ENCODE measurements around the gene MRPL55.

The MRPL55 gene

DNA sequence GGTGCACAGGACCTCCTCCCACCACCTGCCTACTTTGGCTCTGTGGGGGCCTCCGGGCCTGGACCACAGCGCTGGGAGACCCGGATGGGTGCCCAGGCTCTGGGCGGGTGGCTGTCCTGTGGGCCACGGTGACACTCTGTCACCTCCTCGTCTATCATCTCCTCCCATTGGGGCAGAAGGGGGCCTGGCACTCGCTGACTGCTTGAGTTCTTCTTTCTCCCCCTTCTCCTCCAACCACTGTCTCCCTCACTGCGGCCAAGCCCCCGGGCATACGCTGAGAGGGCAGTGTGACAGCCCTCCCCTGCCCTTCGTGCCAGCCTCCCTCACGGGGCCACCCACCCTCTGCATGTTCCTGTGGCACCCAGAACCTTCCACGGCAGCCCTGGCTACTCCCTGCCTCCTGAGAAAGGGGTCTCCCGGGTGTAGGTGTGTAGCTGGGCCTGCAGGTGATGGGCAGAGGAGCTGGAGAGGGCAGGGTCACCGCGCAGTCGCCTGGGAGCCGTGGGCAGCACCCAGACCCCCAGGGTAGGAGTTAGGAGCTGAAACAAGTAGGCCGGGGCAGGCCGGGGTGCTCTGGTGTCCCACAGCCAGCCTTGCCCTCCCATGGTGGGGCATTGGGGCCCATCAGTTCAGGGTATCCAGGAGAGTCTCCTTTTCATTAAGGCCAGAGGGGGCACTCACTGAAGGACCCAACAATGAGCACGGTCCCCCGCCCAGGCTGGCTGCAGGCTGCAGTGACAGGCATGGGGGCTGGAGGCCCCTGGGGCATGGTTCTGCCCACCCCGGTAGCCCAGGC, 35.8 kb downstream of the MRPL55 start:
- no peak overlapping the region for H3K9ac ChIP-seq (ENCODE audit: low read depth, low read length)
- H3K27me3 ChIP-seq (ENCODE audit: control insufficient read depth, insufficient read depth, low read length) = peaks cover 100% of the 10 kb centered on the region

DNA sequence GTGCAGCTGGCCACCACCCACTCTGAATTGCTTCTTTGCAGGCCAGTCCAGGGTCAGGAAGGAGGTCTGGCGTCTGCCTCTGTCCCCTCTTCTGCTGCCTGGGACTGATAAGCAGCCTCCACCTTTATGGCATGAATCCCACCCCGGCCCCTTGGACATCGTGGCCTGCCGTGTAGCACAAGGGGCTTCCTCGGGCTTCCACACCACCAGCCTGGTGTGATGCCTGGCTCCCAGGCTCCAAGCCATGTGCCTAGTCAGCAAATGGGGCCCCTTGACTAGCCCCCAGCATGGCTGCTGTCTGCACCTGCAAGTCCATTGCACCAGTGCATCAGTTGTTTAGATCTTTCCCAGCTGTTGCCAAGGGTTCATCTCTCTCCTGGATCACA, 36.4 kb downstream of the MRPL55 start:
- peaks cover 100% of the 10 kb centered on the region for H3K27me3 ChIP-seq (ENCODE audit: control insufficient read depth, insufficient read depth, low read length)
- H3K4me1 ChIP-seq (ENCODE audit: control insufficient read depth, insufficient read depth, low read length) = no peaks in the 10 kb centered on the region
- H3K4me3 ChIP-seq (ENCODE audit: low read depth, low read length) = no peak overlapping the region
- H3K9me3 ChIP-seq (ENCODE audit: control insufficient read depth, insufficient read depth, low read length) = no peaks in the 10 kb centered on the region
- H3K36me3 ChIP-seq (ENCODE audit: control insufficient read depth, insufficient read depth, low read length) = no peaks in the 10 kb centered on the region
- no peak overlapping the region for H3K27ac ChIP-seq (ENCODE audit: low read depth, low read length)
- no peak overlapping the region for H3K9ac ChIP-seq (ENCODE audit: low read depth, low read length)

More for the DNA sequence above, 35.8 kb downstream of the MRPL55 start:
- H3K36me3 ChIP-seq (ENCODE audit: control insufficient read depth, insufficient read depth, low read length) = no peaks in the 10 kb centered on the region
- no peaks in the 10 kb centered on the region; the same call in 1 of the 2 replicates for H3K4me1 ChIP-seq (ENCODE audit: control insufficient read depth, insufficient read depth, low read length)
- no peaks in the 10 kb centered on the region for H3K9me3 ChIP-seq (ENCODE audit: control insufficient read depth, insufficient read depth, low read length)
- H3K27ac ChIP-seq (ENCODE audit: low read depth, low read length) = no peak overlapping the region
- H3K4me3 ChIP-seq (ENCODE audit: low read depth, low read length) = no peak overlapping the region

DNA sequence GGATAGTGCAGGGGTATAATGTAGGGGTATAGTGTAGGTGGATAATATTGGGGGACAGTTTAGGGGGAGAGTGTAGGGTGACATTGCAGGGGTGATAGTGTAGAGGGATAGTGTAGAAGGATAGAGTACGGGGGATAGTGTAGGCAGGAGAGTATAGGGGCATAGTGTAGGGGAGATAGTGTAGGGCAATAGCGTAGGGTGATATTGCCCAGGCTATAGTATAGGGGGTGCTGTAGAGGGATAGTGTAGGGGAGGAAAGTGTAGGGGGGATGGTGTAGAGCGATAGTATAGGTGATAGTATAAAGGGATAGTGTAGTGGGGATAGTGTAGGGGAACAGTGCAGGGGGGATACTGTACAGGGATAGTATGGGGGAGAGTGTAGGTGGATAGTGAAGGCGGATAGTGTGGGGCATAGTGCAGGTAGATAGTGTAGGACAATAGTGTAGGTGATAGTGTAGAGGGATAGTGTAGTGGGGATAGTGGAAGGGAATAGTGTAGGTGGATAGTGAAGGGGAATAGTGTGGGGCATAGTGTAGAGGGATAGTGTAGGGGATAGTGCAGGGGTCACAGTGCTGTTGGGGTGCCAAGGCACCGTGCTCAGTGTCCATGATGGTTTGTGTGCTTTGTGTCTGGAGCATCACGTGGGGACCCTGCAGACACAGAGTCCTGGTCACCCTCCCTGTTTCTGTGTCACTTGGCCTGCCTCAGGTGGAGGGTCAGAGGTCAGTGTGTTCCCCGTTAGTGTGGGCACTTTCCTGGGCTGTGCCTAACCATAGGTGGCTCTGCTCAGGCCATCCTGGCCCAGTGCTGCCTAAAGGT, 37.1 kb downstream of the MRPL55 start:
- Histone ChIP-seq H3K9me3 (ENCODE audit: control insufficient read depth, insufficient read depth, low read length) (no peaks in the 10 kb centered on the region), H3K9ac (ENCODE audit: low read depth, low read length) (no peak overlapping the region), H3K27me3 (ENCODE audit: control insufficient read depth, insufficient read depth, low read length) (peaks cover 100% of the 10 kb centered on the region), H3K4me1 (ENCODE audit: control insufficient read depth, insufficient read depth, low read length) (no peaks in the 10 kb centered on the region), H3K27ac (ENCODE audit: low read depth, low read length) (no peak overlapping the region), H3K36me3 (ENCODE audit: control insufficient read depth, insufficient read depth, low read length) (no peaks in the 10 kb centered on the region), H3K4me3 (ENCODE audit: low read depth, low read length) (no peak overlapping the region)

DNA sequence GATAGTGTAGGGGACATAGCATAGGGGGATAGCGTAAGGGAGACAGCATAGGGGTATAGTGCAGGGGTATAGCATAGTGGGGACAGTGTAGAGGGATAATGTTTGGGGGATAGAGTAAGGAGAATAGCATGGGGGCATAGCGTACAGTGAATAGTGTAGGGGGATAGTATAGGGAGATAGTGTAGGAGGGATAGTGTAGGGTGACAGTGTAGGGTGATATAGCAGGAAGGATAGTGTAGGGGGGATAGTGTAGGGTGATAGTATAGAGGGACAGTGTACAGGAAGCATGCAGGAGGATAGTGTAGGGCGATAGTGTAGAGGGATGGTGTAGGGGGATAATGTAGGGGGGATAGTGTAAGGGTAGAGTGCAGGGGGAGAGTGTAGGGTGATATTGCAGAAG, 38.2 kb downstream of the MRPL55 start:
- Histone ChIP-seq H3K27ac (ENCODE audit: low read depth, low read length) (no peak overlapping the region), H3K4me3 (ENCODE audit: low read depth, low read length) (no peak overlapping the region), H3K4me1 (ENCODE audit: control insufficient read depth, insufficient read depth, low read length) (no peaks in the 10 kb centered on the region), H3K36me3 (ENCODE audit: control insufficient read depth, insufficient read depth, low read length) (no peaks in the 10 kb centered on the region), H3K27me3 (ENCODE audit: control insufficient read depth, insufficient read depth, low read length) (peaks cover 100% of the 10 kb centered on the region), H3K9ac (ENCODE audit: low read depth, low read length) (no peak overlapping the region), H3K9me3 (ENCODE audit: control insufficient read depth, insufficient read depth, low read length) (no peaks in the 10 kb centered on the region)

DNA sequence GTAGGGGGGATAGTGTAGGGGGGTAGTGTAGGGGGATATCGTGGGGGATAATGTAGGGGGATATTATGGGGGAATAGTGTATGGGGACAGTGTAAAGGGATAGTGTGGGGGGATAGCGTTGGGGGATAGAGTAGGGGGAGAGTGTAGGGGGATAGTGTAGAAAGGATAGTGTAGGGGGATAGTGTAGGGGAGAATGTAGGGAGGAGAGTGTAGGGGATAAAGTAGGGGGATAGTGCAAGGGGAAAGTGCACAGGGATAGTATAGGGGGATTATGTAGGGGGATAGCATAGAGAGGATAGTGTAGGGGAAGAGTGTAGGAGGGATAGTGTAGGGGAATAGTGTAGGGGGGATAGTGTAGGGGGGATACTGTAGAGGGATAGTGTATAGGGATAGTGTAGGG, 38.9 kb downstream of the MRPL55 start:
- Histone ChIP-seq H3K27me3 (ENCODE audit: control insufficient read depth, insufficient read depth, low read length) (peaks cover 100% of the 10 kb centered on the region), H3K36me3 (ENCODE audit: control insufficient read depth, insufficient read depth, low read length) (no peaks in the 10 kb centered on the region)

DNA sequence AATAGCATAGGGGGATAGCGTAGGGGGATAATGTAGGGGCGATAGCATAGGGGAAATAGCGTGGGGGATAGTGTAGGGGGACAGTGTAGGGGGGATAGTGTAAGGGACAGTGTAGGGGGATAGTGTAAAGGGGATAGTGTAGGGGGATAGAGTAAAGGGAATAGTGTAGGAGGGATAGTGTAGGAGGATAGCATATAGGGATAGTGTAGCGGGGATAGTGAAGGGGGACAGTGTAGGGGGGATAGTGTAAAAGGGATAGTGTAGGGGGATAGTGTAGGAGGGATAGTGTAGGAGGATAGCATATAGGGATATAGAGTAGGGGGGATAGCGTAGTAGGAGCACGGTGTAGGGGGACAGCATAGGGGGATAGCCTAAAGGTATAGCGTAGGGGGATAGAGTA, 40.7 kb downstream of the MRPL55 start:
- Histone ChIP-seq H3K27me3 (ENCODE audit: control insufficient read depth, insufficient read depth, low read length) (peaks cover 97% of the 10 kb centered on the region), H3K9me3 (ENCODE audit: control insufficient read depth, insufficient read depth, low read length) (no peaks in the 10 kb centered on the region), H3K9ac (ENCODE audit: low read depth, low read length) (no peak overlapping the region)

More for the DNA sequence above, 38.9 kb downstream of the MRPL55 start:
- Histone ChIP-seq H3K9me3 (ENCODE audit: control insufficient read depth, insufficient read depth, low read length) (no peaks in the 10 kb centered on the region), H3K4me1 (ENCODE audit: control insufficient read depth, insufficient read depth, low read length) (no peaks in the 10 kb centered on the region), H3K9ac (ENCODE audit: low read depth, low read length) (no peak overlapping the region), H3K27ac (ENCODE audit: low read depth, low read length) (no peak overlapping the region), H3K4me3 (ENCODE audit: low read depth, low read length) (no peak overlapping the region)

DNA sequence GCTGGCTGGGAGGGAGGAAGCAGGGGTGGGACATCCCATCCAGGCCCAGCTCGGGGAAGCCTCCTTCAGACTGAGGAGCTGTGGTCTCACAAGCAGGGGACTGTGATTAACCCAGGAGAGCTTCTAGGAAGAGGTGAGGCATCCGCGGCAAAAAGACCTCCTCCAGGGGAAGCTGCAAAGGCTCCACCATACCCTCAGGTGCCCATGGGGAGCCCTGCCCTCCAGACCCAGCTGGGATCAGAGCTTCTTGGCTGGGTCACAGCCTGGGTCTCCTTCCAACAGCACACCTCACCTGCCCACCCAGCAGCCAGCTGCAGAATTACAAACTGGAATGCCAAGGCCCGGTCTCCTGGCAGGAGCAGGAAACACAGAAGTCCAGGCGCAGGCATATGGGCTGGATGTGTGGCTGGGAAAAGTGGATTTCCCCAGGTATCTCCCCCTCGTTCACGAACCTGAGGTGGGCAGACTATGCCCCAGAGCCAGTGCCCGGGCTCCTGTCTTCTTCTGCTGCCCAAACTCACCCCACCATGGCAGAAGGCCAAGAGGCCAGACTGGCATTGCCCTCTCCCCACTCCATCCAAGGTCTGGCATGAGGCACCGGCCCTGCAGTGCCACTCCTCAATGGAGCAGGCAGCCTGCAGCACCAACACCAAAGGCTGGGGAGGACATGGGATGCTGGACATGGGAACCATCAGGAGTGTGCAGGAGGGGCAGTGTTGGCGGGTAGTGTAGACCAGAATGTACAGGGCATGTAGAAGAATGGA, 42.0 kb downstream of the MRPL55 start:
- H3K27ac ChIP-seq (ENCODE audit: low read depth, low read length) = no peak overlapping the region
- H3K9me3 ChIP-seq (ENCODE audit: control insufficient read depth, insufficient read depth, low read length) = no peaks in the 10 kb centered on the region
- H3K27me3 ChIP-seq (ENCODE audit: control insufficient read depth, insufficient read depth, low read length) = peaks cover 96% of the 10 kb centered on the region
- H3K36me3 ChIP-seq (ENCODE audit: control insufficient read depth, insufficient read depth, low read length) = no peaks in the 10 kb centered on the region
- no peaks in the 10 kb centered on the region for H3K4me1 ChIP-seq (ENCODE audit: control insufficient read depth, insufficient read depth, low read length)
- H3K4me3 ChIP-seq (ENCODE audit: low read depth, low read length) = no peak overlapping the region
- no peak overlapping the region for H3K9ac ChIP-seq (ENCODE audit: low read depth, low read length)

More for the DNA sequence above, 40.7 kb downstream of the MRPL55 start:
- Histone ChIP-seq H3K4me1 (ENCODE audit: control insufficient read depth, insufficient read depth, low read length) (no peaks in the 10 kb centered on the region), H3K27ac (ENCODE audit: low read depth, low read length) (no peak overlapping the region), H3K4me3 (ENCODE audit: low read depth, low read length) (no peak overlapping the region), H3K36me3 (ENCODE audit: control insufficient read depth, insufficient read depth, low read length) (no peaks in the 10 kb centered on the region)

DNA sequence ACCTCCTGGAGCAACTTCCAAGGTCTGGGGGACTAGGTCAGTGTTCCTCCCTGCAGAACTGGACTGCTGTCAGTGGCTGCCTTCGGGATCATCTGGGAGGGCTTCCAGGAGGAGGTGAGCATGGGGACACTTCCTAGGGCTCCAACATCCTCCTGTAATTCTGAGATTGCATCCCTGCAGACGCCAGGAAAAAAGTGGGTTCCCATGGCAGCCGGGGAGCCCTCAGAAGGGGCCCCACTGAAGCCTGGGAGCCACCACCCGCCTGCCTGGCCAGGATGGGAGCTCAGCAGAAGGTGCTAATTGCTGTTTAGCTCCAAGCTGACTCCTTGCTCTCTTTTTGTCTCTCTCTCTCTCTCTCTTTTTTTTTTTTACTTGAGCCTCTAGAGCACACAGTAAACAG, 42.7 kb downstream of the MRPL55 start:
- Histone ChIP-seq H3K9me3 (ENCODE audit: control insufficient read depth, insufficient read depth, low read length) (no peaks in the 10 kb centered on the region), H3K27ac (ENCODE audit: low read depth, low read length) (no peak overlapping the region), H3K27me3 (ENCODE audit: control insufficient read depth, insufficient read depth, low read length) (peaks cover 96% of the 10 kb centered on the region), H3K4me3 (ENCODE audit: low read depth, low read length) (no peak overlapping the region), H3K4me1 (ENCODE audit: control insufficient read depth, insufficient read depth, low read length) (no peaks in the 10 kb centered on the region), H3K36me3 (ENCODE audit: control insufficient read depth, insufficient read depth, low read length) (no peaks in the 10 kb centered on the region), H3K9ac (ENCODE audit: low read depth, low read length) (no peak overlapping the region)

DNA sequence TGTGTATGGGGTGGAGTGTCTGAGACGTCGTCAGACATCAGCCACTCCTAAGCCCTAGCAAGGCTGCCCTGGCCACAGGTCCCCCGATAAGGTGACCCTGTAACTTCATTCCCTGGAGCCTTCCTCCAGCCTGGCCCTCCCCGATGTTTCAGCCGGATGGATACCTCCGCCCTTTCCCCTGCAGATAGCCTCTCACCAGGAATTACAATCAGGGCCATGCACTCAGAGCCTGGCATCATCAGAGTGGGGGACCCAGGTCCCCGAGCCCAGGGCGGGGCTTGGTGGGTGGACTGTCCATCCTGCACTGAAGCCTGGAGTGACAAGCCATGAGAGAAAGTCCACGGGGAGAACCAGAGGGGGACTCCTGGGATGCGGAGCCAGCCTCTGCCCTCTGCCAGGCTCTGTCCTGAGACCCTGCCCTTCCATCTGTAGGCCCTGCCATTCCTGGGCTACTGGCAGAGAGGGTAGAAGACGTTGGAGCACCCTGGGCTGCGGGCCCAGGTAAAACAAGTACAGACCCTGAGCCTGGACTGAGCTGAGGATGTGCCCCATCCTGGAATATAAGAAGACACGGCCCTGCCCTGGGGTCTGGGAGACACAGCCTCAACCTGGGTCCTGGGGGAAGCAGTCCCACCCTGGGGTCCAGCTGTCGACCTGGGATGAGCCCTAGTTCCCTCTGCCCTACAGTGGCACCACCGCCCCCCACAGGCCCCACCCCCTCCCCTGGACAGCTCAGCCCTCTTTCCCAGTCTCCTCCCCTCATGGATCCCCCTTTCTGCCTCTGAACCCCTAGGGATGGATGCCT, 43.4 kb downstream of the MRPL55 start:
- Histone ChIP-seq H3K9me3 (ENCODE audit: control insufficient read depth, insufficient read depth, low read length) (no peaks in the 10 kb centered on the region), H3K4me1 (ENCODE audit: control insufficient read depth, insufficient read depth, low read length) (no peaks in the 10 kb centered on the region), H3K9ac (ENCODE audit: low read depth, low read length) (no peak overlapping the region), H3K27ac (ENCODE audit: low read depth, low read length) (no peak overlapping the region), H3K36me3 (ENCODE audit: control insufficient read depth, insufficient read depth, low read length) (no peaks in the 10 kb centered on the region), H3K4me3 (ENCODE audit: low read depth, low read length) (no peak overlapping the region), H3K27me3 (ENCODE audit: control insufficient read depth, insufficient read depth, low read length) (peaks cover 96% of the 10 kb centered on the region)

DNA sequence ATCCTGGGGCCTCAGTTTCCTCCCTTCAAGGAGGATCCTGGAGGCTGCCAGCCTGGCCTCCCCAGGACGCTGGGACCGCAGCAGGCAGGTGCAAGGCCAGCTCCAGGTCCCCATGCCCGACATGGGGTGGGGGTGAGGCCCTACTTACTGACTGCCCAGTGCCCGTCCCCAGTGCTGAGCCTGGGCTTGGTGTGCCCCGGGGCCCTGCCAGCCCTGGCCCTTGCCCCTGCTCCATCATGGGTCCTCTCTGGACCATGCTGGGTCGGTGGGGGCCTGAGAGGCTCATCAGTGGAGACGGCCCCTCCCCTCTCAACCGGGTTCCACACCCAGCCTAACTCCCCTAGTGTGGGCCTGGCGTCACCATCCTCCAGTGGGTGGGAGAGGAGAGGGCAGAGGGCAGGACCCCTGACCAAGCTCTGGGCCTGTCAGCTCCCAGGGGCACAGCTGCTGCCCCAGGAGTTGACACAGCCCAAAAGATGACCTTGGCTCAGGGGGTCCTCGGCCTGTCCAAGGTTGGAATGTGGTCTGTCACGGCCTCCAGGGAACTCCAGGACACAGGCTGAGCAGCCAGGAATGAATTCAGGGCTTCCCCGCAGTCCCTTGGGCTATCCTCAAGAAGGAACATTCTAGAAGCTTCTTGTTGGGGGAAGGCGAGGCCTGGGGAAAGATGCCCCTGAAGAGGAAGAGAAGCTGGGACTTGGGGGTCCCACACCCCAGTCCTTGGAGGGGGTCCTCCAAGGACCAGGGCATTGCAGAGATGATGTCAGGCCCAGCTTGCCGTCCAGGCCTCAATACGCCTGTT, 44.2 kb downstream of the MRPL55 start:
- H3K9me3 ChIP-seq (ENCODE audit: control insufficient read depth, insufficient read depth, low read length) = no peaks in the 10 kb centered on the region
- peaks cover 90% of the 10 kb centered on the region for H3K27me3 ChIP-seq (ENCODE audit: control insufficient read depth, insufficient read depth, low read length)
- no peak overlapping the region for H3K4me3 ChIP-seq (ENCODE audit: low read depth, low read length)
- no peaks in the 10 kb centered on the region for H3K36me3 ChIP-seq (ENCODE audit: control insufficient read depth, insufficient read depth, low read length)
- no peak overlapping the region for H3K27ac ChIP-seq (ENCODE audit: low read depth, low read length)
- no peak overlapping the region for H3K9ac ChIP-seq (ENCODE audit: low read depth, low read length)
- H3K4me1 ChIP-seq (ENCODE audit: control insufficient read depth, insufficient read depth, low read length) = no peaks in the 10 kb centered on the region

Data from HUES48 (cell line).